T follicular helper cell (primary cell): ENCODE results near the gene LRCH1.

ENCODE experiments used
- DNase-seq: peaks from one replicate; pipeline ENCODE4 v3.0.0-alpha.2; 2020; ENCODE audit warnings: low read depth

LRCH1 gene

DNA sequence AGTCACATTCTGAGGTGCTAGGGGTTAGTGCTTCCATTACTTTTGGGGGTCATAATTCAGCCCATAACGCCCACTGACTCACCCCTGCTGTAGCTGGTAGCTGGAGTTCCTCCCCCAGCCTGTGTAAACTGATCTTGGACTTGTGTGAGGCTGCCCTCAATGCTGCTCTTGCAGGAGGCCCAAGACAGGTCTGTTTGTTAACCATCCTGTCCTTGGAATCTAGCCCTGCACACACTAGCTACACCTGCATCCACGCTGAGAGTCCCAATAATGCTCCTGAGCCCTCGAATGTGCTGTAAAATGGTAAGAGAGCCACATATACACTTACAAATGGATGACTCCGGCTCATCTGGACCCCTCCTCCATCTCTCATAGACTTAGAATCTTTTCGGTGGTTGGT lies 9.6 kb downstream of the LRCH1 start:
- no peak for DNase-seq

DNA sequence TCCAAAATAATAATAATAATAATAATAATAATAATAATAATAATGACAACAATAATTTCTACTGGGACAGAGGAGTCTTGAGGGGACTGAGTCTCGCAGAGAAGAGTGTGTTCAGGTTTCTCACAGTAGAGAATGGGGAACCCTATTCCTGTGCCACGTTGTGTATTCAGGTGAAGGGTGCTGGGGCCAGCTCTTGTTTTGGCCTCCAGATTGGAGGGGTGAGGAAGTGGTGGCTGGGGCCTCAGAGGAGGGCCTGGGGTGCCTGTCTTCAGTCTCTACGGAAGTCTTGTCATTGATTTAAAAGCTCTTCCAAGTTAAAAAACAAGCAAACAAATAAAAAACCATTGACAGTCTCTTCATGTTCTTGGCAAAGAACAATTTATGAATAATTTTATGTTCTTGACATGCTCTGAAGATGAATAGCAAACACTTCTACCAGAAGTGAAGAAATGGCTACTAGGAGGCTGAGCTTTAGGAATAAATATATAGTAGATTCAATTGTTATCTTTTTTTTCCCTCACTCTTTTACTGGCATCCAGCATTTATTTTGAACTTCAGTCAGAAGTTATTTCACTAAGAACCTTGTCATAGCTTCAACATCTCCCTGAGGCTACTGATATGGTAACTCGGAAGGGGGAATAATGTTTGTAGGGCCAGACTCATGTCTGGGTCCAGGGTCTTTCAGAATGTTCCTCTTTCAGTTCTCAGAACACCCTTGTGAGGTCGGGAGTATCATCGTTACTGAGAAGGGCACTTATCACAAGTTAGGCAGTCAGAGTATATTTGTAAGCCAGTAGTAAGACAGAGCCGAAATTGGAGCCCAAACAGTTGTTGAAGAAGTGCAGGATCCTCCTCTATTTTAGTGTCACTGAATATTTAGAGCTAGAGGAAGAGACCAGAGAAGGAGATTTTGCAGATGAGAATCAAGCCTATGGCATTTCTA lies 13.1 kb downstream of the LRCH1 start:
- no peak for DNase-seq

DNA sequence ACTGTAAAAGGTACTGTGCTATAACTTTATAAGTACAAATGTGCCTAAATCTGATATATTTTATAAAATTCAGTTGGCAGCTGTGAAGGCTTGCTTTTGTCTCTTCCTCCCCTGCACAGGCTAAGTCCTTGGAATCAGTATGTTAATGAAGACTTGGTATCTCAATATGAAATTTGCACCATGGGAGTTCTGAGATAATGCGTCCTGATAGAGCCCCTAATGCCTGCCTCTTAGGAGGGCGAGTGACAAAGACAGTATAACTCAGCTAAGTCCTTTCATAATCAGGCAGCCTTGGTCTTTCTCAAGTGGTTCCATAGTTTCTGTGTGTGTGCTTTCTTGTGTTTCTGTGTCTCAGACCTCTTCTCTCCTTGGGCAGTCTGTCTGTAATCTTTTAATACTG lies 14.7 kb downstream of the LRCH1 start:
- no peak for DNase-seq

DNA sequence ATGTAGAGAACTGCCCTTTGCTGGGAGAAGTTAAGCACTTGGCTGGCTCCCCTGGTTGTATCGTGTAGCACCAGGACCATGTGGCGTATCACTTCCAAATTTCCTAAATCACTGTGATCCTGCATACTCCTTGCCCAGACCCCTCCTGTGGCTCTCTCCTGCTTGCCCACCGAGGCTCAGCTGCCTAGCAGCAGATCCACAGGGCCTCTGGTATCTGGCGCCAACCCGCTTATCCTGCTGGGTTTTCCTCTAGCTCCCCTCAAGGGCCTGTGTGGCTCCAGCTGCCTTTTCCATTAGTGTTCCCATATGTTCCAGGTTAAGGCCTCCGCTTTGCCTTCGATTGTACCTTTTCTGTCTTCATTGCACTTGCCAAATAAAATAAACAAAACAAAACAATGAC lies 16.5 kb downstream of the LRCH1 start:
- no peak for DNase-seq

DNA sequence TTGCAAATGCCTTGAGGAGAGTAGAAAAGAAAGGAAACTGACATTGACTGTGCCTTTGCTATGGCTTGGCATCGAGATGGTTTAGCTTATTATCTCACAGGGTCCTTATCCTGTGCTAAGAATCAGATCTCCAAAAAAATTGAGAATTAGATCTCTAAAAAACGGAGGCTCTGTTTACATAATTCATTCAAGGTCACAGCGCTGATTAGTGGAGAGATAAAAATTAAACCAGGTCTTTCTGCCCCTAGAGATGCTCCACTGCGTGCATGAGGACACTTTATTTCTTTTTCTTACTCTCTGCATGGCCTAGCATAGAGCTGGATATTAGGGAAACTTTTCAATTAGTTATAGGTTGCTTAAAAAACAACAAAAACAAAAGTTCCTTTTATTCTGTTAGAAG lies 17.3 kb downstream of the LRCH1 start:
- no peak for DNase-seq

DNA sequence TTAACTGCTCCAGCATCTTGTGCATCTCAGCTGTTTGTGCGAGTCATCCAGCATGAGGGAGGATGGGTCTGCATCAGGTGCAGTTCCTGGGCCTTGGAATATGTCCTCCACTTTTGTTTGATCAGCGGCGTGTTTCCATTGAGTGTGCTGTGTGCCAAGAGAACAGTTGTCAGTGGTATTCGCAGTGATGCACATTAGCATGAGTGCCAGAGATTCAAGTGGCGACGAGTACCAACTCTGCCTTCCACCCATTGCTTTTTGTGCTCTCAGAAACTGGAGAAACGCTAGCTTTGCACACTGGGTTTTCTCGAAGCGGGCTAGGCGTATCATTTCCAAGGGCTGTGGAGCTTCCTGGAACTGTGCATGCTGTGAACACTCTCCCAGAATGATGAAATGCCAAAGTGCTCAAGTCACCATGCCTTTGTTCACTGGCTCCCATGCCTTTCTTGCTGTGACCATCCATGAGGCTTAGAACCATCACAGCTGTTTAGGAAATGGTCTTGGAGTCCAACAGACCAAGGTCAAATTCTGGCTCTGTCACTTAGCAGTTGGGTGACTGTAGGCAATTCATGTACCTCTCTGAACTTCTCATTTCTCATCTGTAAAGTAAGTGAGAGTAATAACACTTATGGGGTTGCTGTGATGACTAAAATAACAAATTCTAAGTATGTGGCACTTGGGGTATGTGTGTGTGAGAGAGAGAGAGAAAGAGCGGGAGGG lies 18.4 kb downstream of the LRCH1 start:
- no peak for DNase-seq

DNA sequence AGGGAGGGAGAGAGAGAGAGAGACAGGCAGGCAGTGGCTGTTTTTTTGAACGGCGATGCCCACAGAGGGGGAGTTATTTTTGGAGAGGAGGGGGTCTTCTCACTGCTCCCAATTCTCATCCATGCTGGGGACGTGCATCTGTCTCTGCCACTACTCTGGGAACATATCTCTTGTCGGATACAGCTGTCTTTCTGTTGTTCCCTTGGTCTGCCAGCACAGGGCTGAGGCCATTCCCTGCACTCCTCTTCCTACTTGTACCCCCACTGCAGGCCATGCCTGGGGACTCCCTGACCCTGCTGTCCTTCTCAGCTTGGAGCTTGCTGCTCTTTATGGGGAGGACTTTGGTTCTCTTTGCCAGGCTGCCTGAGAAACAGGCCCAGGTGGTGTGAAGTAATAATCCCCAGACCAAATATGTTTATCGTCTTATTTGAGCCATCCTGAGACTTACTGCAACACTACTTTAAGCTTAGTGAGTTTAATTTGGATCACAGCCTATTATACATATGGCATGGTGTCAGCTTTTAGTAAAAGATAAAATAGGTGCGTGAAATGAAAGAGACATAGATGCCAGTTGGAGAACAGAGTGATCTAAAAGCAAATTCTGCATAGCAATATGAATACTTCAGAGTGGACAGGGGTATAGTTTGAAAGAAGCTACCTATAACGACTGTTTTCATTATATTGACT lies 19.1 kb downstream of the LRCH1 start:
- no peak for DNase-seq

DNA sequence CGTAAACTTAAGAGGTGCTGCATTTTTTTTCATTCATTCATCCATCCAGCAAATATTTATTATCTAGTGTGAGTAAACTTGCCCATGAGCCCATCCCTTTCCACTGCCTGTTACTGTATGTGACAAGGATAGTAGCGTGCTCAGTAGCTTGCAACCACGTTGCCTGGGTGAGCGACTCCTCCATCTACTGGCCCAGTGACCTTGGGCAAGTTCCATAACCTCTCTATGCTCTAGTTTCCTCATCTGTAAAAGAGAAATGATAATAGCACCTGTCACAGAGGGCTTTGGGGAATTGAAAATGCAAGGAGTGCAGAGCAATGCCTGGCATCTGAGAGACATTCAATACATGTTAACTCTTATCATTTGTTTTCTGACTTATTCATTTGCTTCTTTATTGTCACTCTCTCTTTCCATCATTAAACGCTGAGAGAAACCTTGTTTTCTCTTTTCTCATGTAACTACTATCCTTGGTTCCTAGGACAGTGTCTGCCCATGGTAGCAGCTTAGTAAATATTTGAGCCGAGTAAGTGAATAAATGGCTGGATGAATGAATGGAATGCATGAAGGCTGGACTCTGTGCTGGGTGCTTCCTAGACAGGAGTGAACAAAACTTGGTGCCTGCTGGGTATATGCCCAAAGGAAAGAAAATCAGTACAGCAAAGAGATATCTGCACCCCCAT lies 19.9 kb downstream of the LRCH1 start:
- no peak for DNase-seq

DNA sequence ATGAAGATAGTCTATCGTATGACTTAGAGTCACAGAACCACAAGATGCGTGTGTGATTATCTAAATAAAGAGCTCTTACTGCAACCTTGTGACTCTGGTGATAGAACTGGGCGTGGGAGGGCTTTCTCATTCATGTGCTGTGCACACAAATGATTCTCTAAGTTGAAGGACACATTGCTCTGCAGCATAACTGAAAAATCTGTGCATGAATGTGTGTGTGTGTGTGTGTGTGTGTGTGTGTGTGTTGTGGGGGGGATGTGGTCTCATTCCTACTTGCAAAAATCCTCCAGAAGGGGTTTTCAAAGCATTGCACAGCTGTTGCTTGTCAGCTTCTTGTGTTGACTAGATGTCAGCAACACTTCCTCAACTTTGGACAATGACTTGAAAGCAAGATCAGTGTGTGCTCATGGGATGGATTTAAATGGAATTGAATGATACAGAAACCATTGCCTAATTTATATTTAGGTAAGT lies 22.4 kb downstream of the LRCH1 start:
- DNase-seq, result no peak

DNA sequence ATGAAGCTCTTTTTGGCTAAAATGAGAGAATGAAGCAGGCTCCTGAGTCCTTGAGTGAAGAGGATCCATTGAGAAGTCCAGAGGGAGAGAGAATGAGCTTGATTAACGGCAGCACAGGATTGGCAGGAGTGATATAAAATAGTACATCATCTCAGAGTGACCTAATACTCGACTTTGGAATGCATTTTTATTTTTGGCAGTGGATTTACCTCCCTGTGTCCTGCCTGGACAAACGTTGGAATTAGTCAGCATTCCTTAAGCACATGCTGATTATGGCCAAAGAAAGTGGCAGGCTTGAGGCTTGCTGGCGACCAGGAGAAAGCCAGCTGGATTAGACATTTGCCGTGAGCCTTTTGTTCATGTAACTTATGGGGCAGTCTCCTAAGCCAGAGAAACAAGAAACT lies 22.9 kb downstream of the LRCH1 start:
- DNase-seq, result no peak

DNA sequence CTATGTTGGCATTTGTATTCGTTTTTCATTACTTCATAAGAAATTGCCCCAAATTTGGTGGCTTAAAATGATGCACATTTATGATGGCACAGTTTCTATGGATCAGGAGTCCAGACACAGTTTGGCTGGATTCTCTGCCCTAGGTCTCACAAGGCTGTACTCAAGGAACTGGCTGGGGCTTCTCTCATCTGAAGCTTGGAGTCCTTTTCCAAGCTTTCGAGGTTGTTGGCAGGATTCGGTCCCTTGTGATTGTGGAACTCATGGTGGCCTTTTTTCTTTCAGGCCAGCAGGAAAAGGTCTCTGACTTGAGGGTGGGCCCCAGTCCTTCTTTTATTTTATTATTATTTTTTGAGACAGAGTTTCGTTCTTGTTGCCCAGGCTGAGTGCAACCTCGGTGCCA lies 23.8 kb downstream of the LRCH1 start:
- no peak for DNase-seq

DNA sequence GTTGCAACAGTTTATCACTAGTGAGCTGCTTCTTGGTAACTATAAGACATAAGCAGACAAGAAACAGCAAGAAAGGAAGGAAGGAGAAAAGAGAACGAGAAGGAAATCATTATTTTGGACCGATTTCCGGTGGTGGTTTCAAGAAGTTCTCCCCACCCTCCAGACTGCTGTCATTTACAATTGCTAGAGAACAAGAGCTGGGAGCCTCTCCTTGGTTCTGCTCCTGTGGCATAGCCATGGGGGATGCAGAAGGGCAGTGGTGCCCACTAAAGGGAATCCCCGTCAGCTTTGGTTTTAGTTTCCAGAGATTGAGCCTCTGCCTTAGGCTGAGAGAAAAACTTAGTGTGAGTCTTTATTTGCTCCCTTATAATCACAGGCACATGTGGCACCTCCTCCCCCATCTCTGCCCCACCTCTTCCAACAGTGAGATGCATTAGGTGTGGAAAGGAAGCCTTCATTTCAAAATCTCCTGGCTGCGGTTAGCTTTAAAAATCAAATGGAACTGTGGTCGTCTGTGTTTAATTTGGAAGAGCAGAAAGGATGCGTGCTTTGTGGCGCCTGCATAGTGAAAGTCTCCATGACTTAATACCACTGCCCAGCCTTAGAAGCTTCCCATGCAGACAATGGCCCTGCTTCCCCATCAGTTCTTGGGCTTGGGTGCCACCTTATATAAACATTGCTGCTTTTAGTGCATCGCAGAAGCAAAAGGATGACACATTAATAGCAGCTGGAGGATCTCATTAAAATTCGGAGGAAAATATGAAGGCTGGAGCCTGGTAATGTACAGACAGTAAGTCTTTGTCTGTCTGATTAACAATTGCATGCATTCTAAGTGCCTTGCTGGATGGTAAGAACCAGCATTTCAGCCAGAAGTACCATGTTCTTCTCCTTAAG lies 25.0 kb downstream of the LRCH1 start:
- no peak for DNase-seq

DNA sequence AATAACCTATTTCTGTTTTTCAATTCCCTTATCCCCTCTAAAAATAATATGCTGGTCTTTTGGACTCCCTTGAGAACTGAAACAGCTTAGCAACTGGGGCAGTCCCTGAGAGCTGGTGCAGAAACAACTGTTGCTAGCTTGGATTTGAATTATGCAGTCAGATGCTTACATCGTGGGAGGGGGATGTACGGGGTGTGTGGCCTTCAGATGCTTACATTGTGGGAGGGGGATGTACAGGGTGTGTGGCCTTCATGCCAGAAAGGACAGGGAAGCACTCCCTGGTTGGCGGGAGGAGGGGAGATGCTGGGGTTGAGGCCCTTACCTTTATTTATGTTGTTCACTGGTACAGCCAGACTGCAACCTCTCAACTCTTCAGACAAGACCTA lies 25.6 kb downstream of the LRCH1 start:
- DNase-seq, result no peak

DNA sequence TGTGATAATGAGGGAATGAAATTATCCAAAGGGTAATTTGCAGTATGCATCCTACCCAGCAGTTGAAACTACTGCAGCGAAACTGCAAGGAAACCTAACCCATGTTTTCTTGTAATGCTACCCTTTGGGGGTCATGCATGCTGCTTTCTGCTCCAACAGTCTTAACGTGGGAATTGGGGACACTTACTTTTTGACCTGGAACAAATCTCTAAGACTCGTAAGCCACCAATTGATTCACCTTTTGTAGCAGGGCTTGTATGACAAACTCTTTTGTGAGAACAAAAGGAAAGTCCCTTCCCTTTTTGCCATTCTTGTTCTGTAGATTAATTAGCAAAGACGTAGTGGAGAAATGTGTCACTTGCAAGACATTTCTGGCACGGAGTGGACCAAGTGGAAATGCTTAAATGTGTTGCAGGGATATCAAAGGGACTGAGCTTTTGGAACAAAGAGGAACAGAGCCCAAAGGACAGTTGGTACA lies 27.4 kb downstream of the LRCH1 start:
- no peak for DNase-seq

DNA sequence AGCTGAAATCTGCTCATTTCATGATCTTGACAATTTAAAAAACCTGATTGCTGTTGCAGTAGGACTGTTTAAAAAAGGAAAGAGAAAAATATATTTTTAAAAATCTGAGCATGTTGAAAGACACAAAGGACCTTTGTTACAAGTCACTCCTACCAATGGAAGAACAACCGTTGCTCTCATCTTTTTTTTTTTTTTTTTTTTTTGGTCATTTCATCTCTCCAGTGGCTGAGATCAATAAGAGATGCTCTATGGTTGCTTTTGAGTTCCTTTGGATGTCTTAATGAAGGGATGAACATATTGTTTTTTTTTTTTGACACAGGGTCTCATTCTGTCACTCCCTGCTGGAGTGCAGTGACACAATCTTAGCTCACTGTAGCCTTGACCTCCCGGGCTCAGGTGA lies 29.2 kb downstream of the LRCH1 start:
- DNase-seq, result no peak

DNA sequence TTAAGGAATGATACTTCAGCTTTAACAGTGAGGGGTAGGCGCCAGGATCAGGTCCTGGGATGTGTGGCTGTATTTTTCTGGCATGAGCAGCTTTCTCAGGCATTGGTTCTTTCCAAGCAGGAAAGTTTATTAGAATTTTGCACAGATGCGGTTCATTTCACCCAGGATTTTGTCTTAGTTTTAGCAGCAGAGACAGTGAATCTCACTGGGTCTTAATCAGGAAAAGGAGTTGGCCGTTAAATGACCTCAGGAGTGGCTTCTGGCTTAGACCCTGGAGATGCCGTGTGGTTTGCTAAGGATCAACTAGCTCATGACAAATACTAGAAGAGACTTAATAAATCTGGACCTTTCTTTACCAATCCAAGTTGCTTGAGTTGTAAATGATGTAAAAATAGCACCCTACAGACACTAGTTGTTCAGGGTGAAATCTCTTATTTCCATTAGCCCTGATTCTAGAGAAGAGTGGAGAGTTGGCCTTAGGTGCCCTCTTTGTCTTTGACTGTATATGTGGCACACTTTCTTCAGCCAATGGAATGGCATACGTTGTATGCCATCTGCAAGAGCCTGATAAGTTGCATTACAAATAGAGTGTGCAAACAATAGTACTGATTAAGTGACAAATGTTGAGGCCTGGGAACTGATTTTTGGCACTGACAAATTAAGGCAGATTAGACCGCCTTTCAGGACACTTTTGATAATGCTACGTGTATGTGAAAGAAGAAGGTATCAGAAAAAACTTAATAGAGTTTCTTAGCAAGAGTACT lies 34.0 kb downstream of the LRCH1 start:
- no peak for DNase-seq

DNA sequence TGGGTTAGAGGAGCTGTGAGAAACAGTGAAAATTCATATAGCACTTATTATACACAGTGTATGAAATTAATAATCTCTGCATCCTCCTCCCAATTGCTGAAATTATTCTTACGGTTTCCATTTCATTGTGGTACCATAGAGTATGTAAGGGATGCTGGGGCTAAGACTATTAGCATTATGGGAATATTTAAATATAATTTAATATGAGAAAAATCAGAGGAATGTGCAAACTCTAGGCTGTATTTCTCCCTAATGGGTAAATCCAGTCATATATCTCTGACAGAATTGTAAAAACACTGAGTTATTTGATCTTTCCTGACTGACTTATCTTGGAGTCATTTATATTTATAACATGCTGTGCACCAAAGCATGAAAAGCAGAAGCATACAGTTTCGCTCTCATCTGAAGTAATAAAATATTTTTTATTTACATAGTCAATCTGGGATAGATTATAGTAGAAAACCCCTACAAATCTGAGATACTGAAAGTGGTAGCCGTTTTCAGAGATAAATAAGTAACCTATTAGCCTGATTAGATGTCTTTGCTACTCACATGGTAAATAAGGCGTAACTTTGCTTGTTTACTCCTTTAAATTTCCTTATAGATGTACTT lies 34.9 kb downstream of the LRCH1 start:
- DNase-seq, result no peak

DNA sequence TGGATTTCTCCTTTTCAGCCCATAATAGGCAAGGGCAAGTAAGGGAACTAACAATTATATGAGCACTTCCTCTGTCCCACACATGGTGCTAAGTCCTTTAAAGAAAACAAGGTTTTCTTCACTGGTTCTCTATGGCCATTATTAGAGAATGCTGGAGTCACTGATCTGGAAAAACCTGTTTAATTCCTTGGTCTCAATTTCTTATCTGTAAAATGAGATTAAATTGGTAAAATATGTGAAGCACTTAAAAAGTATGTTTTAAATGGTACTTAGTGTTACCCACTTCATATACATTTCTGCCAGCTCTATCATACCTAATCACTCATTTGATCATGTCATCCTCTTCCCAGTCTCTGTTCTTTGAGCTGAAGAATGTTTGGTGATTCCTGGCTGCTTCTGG lies 39.4 kb downstream of the LRCH1 start:
- no peak for DNase-seq

DNA sequence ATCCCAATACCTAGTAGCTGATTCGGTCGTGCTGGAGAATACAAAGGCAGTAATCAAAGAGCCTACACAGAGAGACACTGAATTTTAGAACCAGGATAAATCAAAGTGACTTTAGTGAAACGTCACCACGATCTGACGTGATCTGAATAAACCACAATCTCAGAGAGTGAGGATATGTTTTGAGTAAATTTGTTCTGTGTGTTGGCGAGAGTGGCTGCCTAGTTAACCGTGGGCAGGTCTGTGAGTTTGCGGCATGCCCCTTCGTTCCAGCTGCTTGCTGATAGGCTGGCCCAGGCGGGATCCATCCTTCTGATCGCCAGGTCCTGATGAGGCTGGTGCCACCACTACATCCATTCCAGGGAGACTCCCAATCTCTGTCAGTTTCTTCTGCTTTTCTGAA lies 40.4 kb downstream of the LRCH1 start:
- DNase-seq, result peak; percentile 34
